SH-SY5Y (cell line): ENCODE measurements around the gene MICAL2.

Experiments used
- GATA2 ChIP-seq: IDR thresholded peaks from 2 replicates; pipeline ENCODE4 v1.6.1; 2011; ENCODE audit warnings: mild to moderate bottlenecking, low read depth, low read length
- GATA3 ChIP-seq: IDR thresholded peaks from 2 replicates; pipeline ENCODE4 v1.6.1; 2011; ENCODE audit warnings: low read depth, mild to moderate bottlenecking, low read length, moderate library complexity

GRCh38 chr11:12204506-12204905 is 94.1 kb downstream of the MICAL2 start:
- TF ChIP-seq GATA2, result no peak
- no peak for TF ChIP-seq GATA3
